SU-DHL-6 (cell line): Measurements from ENCODE around the gene RASL11B.

Source experiments
- CTCF ChIP-seq: fragments of 200-600 bp; sonication (generic); IDR thresholded peaks from one replicate; pipeline ENCODE4 v1.5.1; 2017; ENCODE audit warnings: antibody characterized with exemption, mild to moderate bottlenecking, low read length, moderate library complexity; ENCODE audit not compliant: insufficient read depth, poor library complexity, severe bottlenecking
- EZH2phosphoT487 ChIP-seq: fragments of 200-600 bp; sonication (generic), shearing (Covaris generic); conservative IDR thresholded peaks from 2 replicates; pipeline ENCODE4 v1.6.1; 2018; ENCODE audit warnings: mild to moderate bottlenecking, antibody characterized with exemption, low read length, moderate library complexity, mixed read lengths

GRCh38 chr4:52869656-52870055, 7.5 kb downstream of the RASL11B start:
- no peak for TF ChIP-seq CTCF
- no peak for TF ChIP-seq EZH2phosphoT487
